22Rv1 (cell line): ENCODE measurements around the gene GCAT.

Experiments
- H3K27ac ChIP-seq: fragments of 450-650 bp; 2 replicates; pipeline ENCODE4 v1.5.1; 2017
- ZFX ChIP-seq: fragments of 450-650 bp; IDR thresholded peaks from 2 replicates; pipeline ENCODE4 v1.6.1; 2017; ENCODE audit warnings: antibody characterized with exemption, borderline replicate concordance
- TF ChIP-seq, protein P1 (sequence below): fragments of 450-650 bp; IDR thresholded peaks from 2 replicates; pipeline ENCODE4 v1.5.1; 2017; ENCODE audit warnings: mild to moderate bottlenecking

Gene GCAT

DNA sequence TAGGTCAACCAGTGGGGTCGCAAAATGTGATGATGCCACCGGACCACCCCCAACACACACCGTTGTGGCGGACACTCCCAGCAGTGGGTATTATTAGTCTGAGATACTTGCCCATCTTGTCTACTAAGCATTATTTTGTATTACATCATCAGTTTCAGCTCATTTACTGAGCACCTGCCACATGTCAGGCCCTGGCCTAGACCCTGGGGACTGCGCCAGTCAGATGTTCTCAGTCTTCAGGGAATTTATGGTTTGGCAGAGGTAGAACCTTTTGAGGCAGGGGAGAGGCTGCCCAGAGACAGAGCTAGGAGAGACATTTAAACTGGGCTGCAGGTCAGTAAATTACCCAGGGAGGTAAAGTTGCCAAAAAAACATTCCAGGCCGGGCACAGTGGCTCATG lies 43.1 kb upstream of the GCAT start:
- no peak overlapping the region for H3K27ac ChIP-seq
- TF ChIP-seq ZFX, result no peak
- TF ChIP-seq, protein P1, sequence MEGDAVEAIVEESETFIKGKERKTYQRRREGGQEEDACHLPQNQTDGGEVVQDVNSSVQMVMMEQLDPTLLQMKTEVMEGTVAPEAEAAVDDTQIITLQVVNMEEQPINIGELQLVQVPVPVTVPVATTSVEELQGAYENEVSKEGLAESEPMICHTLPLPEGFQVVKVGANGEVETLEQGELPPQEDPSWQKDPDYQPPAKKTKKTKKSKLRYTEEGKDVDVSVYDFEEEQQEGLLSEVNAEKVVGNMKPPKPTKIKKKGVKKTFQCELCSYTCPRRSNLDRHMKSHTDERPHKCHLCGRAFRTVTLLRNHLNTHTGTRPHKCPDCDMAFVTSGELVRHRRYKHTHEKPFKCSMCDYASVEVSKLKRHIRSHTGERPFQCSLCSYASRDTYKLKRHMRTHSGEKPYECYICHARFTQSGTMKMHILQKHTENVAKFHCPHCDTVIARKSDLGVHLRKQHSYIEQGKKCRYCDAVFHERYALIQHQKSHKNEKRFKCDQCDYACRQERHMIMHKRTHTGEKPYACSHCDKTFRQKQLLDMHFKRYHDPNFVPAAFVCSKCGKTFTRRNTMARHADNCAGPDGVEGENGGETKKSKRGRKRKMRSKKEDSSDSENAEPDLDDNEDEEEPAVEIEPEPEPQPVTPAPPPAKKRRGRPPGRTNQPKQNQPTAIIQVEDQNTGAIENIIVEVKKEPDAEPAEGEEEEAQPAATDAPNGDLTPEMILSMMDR, result no peak

DNA sequence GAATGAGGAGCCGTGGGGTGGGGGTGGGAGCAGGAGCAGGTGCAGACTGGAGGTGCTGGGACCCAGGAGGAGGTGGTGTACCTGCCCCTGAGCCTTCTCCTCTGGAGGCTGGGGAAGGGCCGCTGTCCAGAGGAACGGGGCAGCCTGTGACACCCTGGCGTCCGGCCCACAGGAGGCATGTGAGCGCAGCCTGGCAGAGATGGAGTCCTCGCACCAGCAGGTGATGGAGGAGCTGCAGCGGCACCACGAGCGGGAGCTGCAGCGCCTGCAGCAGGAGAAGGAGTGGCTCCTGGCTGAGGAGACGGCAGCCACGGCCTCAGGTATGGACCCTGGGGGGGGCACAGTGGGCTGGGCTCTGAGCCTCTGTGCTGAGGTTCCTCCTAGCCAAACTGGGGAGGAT lies 42.2 kb upstream of the GCAT start:
- no peak overlapping the region for H3K27ac ChIP-seq

DNA sequence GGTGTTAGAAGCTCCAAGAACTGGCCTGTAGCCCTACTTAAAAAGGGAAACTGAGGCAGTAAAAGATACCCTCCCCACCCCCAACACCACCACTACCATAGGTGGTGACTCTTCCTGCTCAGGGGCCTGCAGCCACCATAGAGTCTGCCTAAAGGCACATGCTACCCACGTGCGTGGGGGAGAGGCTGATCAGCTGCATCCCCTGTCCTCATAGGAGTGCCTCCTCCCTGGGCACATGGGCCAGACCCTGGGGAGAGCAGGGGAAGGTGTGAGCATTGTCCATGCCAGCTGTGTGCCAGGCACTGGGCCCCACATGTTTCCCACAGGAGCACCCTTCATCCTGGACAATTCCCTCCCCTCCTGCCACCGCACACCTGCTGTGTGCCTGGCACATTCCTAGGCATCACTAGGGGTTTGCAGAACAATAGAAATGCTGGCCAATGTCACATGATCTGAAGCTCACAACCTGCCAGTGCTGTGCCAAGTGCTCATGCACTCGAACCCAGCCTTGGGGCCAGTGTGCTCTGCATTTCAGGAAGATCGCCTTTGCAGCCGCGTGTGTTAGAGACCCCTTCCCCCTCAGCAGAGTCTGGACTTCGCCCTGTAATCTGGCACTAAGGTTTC lies 41.7 kb upstream of the GCAT start:
- H3K27ac ChIP-seq, result no peak overlapping the region

More for the DNA sequence above, 42.2 kb upstream of the GCAT start:
- TF ChIP-seq ZFX, result no peak
- TF ChIP-seq, protein P1, result no peak

DNA sequence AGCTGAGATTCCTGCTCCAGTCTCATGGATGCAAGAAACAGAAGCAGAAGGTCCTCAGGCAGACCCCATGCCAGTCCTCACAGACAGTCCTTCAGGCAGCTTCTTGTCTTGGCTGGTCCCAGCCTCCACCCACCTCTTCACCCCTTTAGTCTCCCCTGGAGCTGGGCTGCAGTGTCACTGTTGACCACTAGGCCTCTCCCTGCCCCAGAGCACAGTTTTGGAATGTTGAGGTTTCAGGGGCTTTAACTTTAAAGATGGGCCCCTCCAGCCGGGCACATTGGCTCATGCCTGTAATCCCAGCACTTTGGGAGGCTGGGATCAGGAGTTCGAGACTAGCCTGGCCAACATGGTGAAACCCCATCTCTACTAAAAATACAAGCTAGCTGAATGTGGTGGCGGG lies 39.5 kb upstream of the GCAT start:
- no peak overlapping the region for H3K27ac ChIP-seq
- no peak for TF ChIP-seq ZFX
- TF ChIP-seq, protein P1, result no peak

More for the DNA sequence above, 41.7 kb upstream of the GCAT start:
- TF ChIP-seq ZFX, result no peak
- TF ChIP-seq, protein P1, result no peak

DNA sequence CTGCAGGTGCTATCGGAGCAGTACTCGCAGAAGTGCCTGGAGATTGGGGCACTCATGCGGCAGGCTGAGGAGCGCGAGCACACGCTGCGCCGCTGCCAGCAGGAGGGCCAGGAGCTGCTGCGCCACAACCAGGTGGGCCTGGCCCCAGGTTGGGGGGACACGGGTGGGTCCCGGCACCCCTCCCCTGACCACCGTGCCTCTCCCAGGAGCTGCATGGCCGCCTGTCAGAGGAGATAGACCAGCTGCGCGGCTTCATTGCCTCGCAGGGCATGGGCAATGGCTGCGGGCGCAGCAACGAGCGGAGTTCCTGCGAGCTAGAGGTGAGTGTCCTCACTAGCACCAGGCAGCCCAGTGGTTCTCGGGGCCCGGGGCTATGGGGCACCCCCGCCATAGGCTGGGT lies 38.7 kb upstream of the GCAT start:
- no peak overlapping the region for H3K27ac ChIP-seq
- TF ChIP-seq, protein P1, result no peak
- no peak for TF ChIP-seq ZFX

DNA sequence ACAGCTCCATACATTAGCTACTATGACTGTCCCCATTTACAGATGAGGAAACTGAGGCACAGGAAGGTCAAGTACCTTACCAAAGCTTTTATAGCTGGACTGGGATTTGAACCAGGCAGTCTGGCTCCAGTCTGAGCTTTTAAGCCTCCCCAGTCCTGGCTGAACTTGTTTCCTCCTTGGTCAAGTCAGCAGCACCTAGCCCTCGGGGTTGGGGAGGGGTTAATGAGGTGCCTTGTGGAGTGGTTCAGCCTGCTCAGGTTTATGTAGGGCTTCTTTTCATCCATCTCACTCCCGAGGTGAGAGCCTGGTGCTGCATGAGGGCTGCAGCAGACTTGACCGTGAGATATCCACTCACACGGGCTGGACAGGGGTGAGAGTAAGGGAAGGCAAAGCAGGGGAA lies 36.7 kb upstream of the GCAT start:
- H3K27ac ChIP-seq, result no peak overlapping the region
- TF ChIP-seq, protein P1, result no peak

DNA sequence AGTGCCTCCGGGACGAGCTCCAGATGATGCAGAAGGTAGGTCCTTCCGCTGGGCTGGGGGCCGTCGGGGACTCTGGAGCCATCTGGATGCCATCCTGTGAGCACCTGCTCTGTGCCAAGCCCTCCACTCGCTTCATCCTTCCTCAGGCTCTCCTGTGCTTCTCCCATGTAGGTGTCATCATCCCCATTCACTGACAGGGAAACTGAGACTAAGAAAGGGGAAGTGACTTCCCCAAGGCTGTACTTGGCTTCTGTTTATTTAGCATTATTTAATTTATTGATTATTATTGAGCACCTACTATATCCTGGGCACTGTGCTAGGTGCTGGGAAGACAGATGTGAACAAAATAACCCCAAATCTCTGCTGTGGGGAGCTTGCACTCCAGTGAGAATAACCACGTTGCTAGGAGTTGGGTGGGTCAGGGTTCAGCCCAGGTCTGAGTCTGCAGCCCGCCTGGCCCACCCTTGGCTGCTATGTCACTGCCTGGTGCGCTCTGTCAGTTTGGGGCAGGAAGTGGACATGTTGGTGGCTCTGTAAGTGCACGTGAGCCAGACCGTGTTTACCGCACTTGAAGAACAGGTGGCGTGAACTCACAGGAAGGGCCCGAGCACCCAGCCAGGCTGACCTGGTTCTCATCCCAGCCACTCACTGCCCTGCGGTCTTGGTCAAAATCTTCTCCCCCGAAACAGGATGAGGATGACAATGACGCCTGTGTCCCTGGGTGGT lies 35.9 kb upstream of the GCAT start:
- no peak overlapping the region for H3K27ac ChIP-seq
- TF ChIP-seq ZFX, result no peak
- TF ChIP-seq, protein P1, result no peak
